ENCODE data around the gene METRNL. TPM values are rescaled to one million over a fixed set of nuclear protein-coding genes. Genes with fewer than 3 reads are reported as not detected.
A peak's percentile ranks its signal among the peaks of the same experiment; 100 is the strongest.

METRNL gene
- total RNA-seq, 1 experiment from 2014 or later = 29.0 TPM

DNA sequence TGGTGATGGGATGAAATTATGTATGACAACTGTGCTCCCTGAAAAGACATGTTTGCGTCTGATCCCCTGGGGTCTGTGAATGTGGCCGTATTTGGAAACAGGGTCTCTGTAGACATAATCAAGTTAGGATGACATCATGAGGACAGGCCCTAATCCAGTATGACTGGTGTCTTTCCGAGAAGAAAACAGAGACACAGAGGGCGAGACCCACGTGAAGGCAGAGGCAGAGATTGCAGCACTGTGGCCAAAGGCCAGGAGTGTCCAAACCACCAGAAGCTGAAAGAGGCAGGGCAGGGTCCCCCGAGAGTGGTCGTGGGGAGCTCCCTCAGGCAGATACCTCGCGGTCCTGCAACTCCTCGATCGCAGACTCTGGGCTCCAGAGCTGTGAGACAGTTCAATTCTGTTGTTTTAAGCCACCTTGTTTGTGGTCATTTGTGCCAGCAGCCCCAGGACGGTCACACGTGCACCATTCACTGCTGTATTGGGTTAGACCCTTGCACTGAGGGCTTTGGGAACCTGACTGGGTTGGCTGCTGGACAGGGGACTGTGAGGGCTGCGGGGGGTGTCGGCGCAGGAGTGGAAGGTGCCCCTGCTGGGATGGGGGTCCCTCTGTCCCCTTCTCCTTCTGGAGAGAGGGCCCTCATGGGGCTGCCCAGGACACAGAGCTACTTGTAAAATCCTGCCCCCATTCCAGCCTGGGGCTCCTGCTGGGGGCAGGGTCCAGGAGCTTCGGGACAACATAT, 27.7 kb downstream of the METRNL start:
- Mint-ChIP-seq H3K4me3 (ENCODE audit: low read depth, unreplicated experiment) (no peak overlapping the region), H3K36me3 (ENCODE audit: insufficient read depth, unreplicated experiment) (peaks cover 29% of the 10 kb centered on the region), H3K27ac (ENCODE audit: unreplicated experiment) (no peak overlapping the region), H3K27me3 (ENCODE audit: unreplicated experiment) (no peaks in the 10 kb centered on the region), H3K9me3 (ENCODE audit: low read depth, unreplicated experiment) (peaks cover 2% of the 10 kb centered on the region), H3K4me1 (ENCODE audit: low read depth, unreplicated experiment) (peaks cover 48% of the 10 kb centered on the region)
- TF ChIP-seq, protein P1, sequence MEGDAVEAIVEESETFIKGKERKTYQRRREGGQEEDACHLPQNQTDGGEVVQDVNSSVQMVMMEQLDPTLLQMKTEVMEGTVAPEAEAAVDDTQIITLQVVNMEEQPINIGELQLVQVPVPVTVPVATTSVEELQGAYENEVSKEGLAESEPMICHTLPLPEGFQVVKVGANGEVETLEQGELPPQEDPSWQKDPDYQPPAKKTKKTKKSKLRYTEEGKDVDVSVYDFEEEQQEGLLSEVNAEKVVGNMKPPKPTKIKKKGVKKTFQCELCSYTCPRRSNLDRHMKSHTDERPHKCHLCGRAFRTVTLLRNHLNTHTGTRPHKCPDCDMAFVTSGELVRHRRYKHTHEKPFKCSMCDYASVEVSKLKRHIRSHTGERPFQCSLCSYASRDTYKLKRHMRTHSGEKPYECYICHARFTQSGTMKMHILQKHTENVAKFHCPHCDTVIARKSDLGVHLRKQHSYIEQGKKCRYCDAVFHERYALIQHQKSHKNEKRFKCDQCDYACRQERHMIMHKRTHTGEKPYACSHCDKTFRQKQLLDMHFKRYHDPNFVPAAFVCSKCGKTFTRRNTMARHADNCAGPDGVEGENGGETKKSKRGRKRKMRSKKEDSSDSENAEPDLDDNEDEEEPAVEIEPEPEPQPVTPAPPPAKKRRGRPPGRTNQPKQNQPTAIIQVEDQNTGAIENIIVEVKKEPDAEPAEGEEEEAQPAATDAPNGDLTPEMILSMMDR (IDR thresholded peaks at IDR 0.05; ENCODE audit: unreplicated experiment) = no peak
- intact Hi-C loops (cut with micrococcal nuclease; ENCODE audit: unreplicated experiment) = no loop called here
- CTCF ChIA-PET = no interaction called here
- no TSS peak for BruUV-seq (replicated peaks)
- no peak for DNase-seq

DNA sequence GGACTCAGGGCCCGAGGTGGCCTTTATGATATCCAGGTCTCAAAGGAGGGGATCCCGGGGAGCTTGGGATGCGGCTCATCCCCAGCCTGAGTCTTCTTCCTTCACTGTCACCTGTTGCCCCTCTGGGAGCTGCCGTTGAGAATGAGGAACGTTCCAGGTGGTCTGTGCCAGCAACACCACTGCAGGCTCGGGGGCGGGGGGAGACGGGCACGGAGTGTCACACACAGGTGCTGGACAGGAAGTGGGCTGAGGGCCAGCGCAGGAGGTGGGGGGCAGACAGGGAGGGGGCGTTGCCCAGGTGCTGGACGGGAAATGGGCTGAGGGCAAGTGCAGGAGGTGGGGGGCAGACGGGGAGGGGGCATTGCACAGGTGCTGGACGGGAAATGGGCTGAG, 28.2 kb downstream of the METRNL start:
- Mint-ChIP-seq H3K36me3 (ENCODE audit: insufficient read depth, unreplicated experiment) (peaks cover 23% of the 10 kb centered on the region), H3K27ac (ENCODE audit: unreplicated experiment) (no peak overlapping the region), H3K4me3 (ENCODE audit: low read depth, unreplicated experiment) (no peak overlapping the region), H3K4me1 (ENCODE audit: low read depth, unreplicated experiment) (peaks cover 43% of the 10 kb centered on the region), H3K27me3 (ENCODE audit: unreplicated experiment) (no peaks in the 10 kb centered on the region), H3K9me3 (ENCODE audit: low read depth, unreplicated experiment) (peaks cover 2% of the 10 kb centered on the region)
- DNase-seq = no peak
- TF ChIP-seq, protein P1 (IDR thresholded peaks at IDR 0.05; ENCODE audit: unreplicated experiment) = no peak
- no TSS peak for BruUV-seq (replicated peaks)
- CTCF ChIA-PET = no interaction called here
- intact Hi-C loops (cut with micrococcal nuclease; ENCODE audit: unreplicated experiment) = no loop called here

DNA sequence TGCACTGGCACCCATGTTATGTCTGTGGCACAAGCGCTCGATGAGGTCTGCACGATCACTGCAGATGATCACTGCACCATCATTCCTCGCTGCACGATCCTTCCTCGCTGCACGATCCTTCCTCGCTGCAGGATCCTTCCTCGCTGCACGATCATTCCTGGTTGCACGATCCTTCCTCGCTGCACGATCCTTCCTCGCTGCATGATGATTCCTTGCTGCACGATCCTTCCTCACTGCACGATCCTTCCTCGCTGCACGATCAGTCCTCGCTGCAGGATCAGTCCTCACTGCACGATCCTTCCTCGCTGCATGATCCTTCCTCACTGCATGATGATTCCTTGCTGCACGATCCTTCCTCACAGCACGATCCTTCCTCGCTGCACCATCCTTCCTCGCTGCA, 29.3 kb downstream of the METRNL start:
- Mint-ChIP-seq H3K4me3 (ENCODE audit: low read depth, unreplicated experiment) (no peak overlapping the region), H3K4me1 (ENCODE audit: low read depth, unreplicated experiment) (peaks cover 43% of the 10 kb centered on the region), H3K36me3 (ENCODE audit: insufficient read depth, unreplicated experiment) (peaks cover 16% of the 10 kb centered on the region), H3K27ac (ENCODE audit: unreplicated experiment) (no peak overlapping the region), H3K9me3 (ENCODE audit: low read depth, unreplicated experiment) (peaks cover 2% of the 10 kb centered on the region), H3K27me3 (ENCODE audit: unreplicated experiment) (no peaks in the 10 kb centered on the region)
- CTCF ChIA-PET = no interaction called here
- no peak for DNase-seq
- intact Hi-C loops (cut with micrococcal nuclease; ENCODE audit: unreplicated experiment) = no loop called here
- BruUV-seq (replicated peaks) = no TSS peak
- TF ChIP-seq, protein P1 (IDR thresholded peaks at IDR 0.05; ENCODE audit: unreplicated experiment) = no peak

DNA sequence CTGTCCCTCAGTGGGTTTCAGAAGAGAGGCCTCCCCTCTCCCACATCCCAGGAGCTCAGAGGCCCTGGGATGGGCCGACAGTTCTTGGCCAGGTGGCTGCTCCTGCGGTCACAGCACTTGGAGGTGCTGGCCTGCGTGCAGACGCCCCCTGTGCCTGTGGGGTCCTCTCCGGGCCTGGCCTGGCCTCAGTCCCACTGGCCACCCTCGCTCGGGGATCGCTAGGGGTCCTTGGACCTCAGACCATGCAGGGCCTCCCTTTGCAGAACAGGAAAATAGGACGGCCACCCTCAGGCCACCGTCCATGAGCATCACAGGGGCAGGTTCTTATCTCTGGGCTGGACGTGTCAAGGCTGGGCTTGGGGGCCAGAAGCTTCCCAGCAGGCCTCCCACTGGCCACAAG, 30.0 kb downstream of the METRNL start:
- H3K36me3 Mint-ChIP-seq (ENCODE audit: insufficient read depth, unreplicated experiment) = peaks cover 14% of the 10 kb centered on the region
- peak overlapping the region; percentile 87 for H3K27ac Mint-ChIP-seq (ENCODE audit: unreplicated experiment)
- TF ChIP-seq, protein P1 (IDR thresholded peaks at IDR 0.05; ENCODE audit: unreplicated experiment) = no peak
- intact Hi-C loops (cut with micrococcal nuclease; ENCODE audit: unreplicated experiment) = no loop called here
- peaks cover 37% of the 10 kb centered on the region for H3K4me1 Mint-ChIP-seq (ENCODE audit: low read depth, unreplicated experiment)
- peak overlapping the region; percentile 75 for H3K4me3 Mint-ChIP-seq (ENCODE audit: low read depth, unreplicated experiment)
- peaks cover 2% of the 10 kb centered on the region for H3K9me3 Mint-ChIP-seq (ENCODE audit: low read depth, unreplicated experiment)
- CTCF ChIA-PET = interaction anchor here (0.5 kb wide), 1 partner anchor 267 kb away, joined by 4 read pairs; no protein-coding TSS in a partner anchor
- no peaks in the 10 kb centered on the region for H3K27me3 Mint-ChIP-seq (ENCODE audit: unreplicated experiment)
- BruUV-seq (replicated peaks) = no TSS peak
- DNase-seq = no peak

All from Calu3 (cell line).